Testis (tissue), 2 donors: ENCODE results near the gene ASAP2.

Source experiments
- POLR2A ChIP-seq: fragments of 450-650 bp; IDR thresholded peaks from one replicate; pipeline ENCODE4 v1.6.1; 2017; ENCODE audit warnings: antibody characterized with exemption, mild to moderate bottlenecking, moderate library complexity
- TF ChIP-seq, protein P1 (sequence below), 3 experiments: fragments of 450-650 bp in 2 of 3; fragments of 200-600 bp in 1 of 3; sonication (generic) in 1 of 3; IDR thresholded peaks; one replicate each; pipeline ENCODE4 v1.5.1; 2016 to 2019; ENCODE audit warnings: antibody characterized with exemption in 3 of 3, mild to moderate bottlenecking in 2 of 3, moderate library complexity in 1 of 3

DNA sequence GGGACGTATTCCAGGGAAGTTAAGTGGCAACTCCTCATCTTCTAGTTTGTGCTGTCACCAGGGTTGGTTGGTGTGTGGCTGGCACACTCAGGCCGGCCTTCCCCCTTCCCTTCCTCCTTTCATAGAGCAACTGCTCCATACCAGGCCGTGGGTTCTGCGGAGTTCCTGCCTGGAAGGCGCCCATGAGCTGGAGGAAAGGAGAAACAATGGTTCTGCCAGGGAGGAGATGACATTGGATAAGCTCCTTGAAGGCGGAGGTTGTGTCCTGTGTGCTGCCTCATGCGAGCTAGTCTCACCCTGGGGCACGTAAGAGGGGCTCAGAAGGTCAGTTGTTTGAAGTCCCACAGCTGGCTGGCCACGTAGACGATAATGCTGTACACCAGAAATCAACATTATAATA is 19.2 kb downstream of the ASAP2 start:
- TF ChIP-seq, protein P1, sequence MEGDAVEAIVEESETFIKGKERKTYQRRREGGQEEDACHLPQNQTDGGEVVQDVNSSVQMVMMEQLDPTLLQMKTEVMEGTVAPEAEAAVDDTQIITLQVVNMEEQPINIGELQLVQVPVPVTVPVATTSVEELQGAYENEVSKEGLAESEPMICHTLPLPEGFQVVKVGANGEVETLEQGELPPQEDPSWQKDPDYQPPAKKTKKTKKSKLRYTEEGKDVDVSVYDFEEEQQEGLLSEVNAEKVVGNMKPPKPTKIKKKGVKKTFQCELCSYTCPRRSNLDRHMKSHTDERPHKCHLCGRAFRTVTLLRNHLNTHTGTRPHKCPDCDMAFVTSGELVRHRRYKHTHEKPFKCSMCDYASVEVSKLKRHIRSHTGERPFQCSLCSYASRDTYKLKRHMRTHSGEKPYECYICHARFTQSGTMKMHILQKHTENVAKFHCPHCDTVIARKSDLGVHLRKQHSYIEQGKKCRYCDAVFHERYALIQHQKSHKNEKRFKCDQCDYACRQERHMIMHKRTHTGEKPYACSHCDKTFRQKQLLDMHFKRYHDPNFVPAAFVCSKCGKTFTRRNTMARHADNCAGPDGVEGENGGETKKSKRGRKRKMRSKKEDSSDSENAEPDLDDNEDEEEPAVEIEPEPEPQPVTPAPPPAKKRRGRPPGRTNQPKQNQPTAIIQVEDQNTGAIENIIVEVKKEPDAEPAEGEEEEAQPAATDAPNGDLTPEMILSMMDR (IDR thresholded peaks at IDR 0.05) = no peak
- TF ChIP-seq POLR2A = no peak
